ENCODE data around the gene PLD1.

DNA sequence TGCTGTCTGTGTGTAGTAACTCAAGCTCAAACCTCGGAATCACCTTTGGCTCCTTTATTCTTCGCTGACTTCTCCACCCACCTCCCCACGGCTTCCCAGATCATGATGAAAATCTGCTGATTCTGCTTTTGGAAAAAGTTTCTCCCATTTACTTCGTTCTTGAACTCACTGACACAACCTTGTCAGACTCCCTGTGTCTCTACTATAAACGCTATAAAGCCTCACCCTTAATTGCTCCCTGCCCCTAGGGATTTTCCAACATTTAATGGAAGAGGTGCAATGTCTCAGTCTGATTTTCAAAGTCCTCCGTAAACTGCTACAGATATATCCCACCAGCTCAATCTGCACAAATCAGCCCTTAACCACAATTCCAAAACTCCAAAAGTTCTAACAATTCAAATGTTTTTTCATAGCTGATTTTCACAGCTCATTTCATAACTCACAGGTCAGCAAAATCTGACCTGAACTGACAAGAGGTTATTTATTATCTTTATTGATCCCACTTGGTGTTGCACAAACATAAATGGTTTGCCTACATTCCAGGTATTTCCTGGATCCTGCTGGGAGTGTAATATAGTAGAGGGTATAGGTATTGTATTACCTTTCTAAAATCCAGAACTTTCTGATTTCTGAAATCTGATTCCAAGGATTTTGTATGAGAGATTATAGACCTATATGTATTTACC is 129.4 kb downstream of the PLD1 start:
- TF ChIP-seq POLR2A (IDR thresholded peaks at IDR 0.05; ENCODE audit: low read length) (no peak), GATA1 (IDR thresholded peaks at IDR 0.05; ENCODE audit: low read depth, low read length) (no peak)
